Ammon's horn (tissue), 1 donor: ENCODE data around the gene ACTL6B.
A peak's percentile ranks its signal among the peaks of the same experiment; 100 is the strongest.

Experiments used
- DNase-seq: peaks from one replicate; pipeline ENCODE4 v3.0.0-alpha.2; 2016; ENCODE audit warnings: low spot score

Gene ACTL6B

DNA sequence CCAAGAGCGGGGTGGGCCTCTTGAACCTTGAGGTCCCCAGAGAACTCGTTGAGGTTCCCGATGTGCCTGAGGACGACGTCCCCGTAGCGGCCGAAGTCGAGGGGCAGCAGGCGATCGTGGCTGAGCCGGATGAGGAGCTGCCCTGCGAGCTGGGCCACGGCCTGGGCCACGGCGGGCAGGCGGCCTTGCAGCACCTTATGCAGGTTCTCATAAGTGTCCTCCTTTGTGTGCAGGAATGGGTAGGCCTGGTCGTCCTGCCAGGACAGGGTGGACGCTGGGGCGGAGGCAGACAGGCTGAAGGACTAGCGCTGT lies 29.1 kb downstream of the ACTL6B start:
- no peak for DNase-seq

DNA sequence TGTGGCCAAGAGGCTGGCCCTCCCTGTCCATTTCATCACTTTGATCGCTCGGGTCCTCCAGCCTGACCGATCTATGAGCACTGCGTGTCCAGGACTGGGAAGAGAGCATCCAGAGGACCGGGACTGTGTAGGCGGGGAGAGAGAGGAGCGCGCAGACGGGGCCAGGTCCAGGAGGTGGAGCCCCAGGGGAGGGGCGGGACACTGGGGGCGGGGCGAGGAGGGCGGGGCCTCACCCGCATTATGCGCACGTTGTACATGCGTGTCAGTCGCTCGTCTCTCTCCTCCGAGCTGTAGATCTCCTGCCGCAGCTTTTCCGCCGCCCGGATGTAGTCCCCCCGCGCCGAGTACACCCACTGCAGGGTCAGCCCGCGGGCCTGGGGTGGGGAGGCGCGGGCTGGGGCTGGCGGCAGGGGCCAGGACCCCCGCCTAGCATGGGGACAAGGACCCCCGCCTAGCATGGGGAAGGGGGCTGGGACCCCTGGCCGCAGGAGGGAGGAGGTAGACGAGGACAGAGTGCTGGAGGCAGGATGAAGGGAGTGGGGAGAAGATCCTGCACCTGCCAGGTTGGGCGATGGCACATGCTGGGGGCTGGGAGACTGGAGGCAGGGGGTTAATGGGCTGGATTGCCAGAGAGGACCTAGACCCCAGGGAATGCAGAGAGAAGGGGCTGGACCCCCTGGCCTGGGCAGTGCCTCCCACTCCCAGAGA lies 29.6 kb downstream of the ACTL6B start:
- peak; percentile 73 for DNase-seq

DNA sequence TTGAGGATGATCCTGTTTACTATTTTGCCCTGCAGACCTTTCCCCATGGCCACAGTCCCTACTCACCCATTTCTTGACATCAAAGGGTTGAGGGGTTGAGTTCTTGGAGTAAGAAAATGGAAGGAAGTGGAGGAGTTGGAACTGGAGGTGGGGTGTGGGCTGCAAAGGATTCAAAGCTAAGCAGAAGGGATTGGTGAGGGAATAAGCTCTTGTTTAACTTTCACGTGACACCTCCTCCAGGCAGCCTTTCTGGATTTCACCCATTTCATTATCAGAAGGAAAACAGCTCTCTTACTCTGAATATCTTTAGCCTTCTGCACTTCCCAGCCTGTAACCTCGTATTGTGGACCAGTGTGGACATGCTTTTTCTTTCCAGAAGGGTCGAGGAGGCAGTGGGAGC lies 30.2 kb downstream of the ACTL6B start:
- DNase-seq = no peak

DNA sequence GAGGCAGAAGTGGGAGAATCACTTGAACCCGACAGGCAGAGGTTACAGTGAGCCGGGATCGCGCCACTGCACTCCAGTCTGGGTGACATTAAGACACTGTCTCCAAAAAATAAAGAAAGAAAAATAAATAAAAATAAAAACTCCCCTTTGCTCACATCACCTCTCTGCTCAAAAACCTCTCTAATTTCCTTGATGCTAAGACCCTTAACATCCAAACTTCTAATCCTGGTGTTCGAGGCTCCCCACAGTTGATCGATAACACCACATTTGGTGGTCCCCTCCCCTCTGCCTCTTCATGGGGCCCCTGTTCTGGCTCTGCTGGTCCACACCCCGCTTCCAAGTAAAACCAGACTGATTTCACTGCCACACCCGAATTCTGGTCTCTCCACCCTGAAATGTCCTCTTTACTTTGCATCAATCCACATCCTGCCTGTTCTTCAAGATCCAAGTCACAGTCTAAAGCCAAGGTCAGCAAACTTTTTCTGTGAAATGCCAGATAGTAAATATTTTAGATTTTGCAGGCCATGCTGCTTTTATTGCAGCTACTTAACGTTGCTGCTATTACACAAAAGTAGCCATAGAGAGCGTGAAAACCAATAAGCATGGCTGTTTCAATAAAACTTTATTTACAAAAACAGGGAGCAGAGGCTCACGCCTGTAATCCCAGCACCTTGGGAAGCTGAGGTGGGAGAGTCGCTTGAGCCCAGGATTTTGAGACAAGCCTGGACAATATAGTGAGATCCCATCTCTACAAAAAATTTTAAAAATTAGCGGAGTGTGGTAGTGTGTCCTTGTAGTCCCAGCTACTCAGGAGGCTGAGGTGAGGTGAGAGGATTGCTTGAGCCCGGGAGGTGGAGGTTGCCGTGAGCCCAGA lies 32.1 kb downstream of the ACTL6B start:
- no peak for DNase-seq

DNA sequence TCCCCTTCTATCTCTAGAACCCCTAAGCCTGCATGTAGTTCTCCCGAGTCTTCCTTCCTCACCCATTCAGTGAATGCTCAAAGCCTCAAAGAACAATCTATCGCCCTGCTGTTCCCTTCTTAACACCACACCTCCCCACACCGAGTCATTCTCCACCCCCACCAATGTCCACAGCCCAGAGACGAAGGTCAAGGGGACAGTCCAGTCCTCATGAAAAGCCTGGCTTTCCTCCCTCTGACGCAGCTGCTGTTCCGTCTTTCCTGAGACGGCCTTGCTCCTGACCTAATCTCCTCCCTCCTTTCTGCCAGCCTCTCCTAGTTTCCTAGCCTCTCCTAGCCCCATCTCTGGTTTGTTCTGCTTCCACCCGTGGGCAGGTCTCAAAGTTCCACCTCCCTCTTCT lies 34.7 kb downstream of the ACTL6B start:
- DNase-seq = no peak

DNA sequence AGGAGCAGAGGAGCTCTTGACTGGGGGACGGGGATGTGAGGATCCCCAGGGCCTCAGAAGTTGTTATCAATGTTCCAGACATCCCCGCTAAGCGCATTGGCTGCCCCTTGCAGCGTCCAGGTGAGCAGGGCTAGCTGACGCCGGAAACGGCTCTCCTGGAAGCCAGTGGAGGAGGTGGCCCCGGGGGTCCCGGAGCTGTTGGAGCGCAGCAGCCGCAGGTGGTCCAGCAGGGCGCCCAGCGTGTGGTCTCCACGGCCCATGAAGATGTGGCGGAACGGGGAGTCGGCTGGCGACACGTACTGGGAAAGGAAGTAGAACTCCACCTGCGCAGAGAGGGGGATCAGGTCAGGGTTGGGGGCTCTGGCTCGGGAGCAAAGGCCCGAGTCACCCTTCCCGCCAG lies 35.4 kb downstream of the ACTL6B start:
- DNase-seq = no peak

DNA sequence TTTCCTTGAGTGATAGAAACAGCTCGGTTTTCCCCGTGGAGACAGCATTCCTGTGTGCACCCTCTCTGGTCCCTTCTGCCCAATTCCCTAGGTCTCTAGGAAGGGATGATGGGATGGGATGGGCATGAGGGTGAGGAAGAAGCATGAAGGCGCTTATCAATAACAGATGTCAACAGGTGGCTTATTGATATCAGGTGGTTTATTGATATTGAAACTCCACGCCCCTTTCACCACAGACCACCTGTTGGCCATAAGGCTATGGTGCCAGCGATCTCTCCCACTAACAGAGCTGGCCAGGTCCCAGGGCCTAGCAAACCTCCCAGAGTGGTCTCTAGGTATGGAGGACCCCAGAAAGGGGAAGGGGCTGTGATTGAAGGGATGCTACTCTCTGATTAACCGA lies 36.0 kb downstream of the ACTL6B start:
- no peak for DNase-seq

DNA sequence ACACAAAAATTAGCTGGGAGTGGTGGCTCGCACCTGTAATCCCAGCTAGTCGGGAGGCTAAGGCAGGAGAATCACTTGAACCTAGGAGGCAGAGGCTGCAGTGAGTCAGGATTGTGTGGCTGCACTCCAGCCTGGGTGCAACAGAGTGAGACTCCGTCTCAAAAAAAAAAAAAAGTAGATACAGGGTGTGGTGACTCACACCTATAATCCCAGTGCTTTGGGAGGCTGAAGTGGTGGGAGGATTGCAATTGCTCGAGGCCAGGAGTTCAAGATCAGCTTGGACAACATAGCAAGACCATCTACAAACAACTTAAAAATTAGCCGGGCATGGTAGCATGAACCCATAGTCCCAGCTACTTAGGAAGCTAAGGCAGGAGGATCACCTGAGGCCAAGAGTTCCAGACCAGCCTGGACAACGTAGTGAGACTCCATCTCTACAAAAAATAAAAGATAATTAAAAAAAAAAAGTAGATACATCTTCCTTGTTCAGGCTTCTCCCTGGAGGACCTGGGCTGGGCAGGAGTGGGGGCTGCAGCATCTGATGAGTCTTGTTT lies 41.9 kb downstream of the ACTL6B start:
- no peak for DNase-seq

DNA sequence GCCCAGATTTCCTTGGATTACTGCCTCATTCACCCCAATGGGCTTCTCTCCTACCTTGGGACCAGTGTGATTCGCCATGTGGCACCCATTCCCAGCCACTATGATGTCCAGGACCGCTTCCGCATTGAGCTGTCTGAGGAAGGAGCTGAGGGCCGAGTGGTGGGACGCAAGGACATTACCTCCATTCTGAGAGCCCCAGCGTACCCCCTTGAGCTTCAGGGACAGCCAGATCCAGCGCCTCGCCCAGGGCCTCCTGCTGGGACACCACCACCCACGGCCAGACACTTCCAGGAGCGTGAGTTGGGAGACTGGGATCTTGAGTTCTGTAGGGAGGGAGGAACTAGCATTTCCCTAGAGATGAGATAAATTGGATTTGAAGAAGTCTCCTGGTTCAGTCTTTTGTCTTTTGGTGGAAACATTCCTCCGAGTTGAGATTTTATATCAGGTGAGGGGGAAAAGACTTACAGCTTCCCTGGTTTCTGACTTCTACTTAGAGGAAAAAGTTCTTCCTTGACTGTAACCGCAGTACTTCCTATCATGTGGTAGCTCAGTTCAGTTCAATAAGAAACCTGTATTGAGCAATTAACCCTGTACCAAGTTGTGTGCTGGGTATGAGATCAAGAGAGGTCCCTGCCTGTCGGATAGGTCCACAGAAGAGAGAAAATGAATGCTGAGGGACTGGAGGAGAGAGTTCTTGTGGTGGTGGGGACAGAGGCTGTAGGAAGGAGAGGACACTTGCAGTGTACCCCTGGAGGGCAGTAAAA lies 42.7 kb downstream of the ACTL6B start:
- no peak for DNase-seq

DNA sequence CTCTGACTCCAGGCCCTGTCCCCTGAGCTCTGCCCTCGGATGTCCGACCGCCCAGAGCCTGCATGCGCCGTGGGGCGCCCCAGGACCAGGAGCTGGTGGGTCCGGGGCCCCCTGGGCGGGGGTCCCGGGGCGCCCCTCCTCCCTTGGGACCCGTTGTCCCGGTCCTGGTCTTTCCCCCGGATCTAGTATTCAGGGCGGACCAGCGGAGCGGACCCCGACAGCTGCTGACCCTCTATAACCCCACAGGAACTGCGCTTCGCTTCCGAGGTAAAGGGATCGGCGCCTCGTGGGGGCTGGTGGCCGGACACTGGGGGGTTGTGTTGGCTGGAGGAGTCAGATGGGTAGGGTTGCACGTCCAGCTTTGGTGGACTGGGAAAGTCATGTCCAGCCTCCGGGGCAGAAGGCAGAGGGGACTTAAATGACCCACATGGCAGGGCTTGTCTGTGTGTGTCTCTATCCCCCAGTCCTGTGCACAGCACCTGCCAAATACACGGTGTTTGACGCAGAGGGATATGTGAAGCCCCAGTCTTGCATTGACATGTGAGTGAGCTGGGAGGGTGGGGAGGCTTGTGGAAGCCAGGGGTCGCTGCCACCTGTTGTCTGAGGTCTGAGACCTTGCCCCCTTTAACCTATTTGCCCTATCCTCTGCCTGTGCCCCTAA lies 43.4 kb downstream of the ACTL6B start:
- DNase-seq = no peak

DNA sequence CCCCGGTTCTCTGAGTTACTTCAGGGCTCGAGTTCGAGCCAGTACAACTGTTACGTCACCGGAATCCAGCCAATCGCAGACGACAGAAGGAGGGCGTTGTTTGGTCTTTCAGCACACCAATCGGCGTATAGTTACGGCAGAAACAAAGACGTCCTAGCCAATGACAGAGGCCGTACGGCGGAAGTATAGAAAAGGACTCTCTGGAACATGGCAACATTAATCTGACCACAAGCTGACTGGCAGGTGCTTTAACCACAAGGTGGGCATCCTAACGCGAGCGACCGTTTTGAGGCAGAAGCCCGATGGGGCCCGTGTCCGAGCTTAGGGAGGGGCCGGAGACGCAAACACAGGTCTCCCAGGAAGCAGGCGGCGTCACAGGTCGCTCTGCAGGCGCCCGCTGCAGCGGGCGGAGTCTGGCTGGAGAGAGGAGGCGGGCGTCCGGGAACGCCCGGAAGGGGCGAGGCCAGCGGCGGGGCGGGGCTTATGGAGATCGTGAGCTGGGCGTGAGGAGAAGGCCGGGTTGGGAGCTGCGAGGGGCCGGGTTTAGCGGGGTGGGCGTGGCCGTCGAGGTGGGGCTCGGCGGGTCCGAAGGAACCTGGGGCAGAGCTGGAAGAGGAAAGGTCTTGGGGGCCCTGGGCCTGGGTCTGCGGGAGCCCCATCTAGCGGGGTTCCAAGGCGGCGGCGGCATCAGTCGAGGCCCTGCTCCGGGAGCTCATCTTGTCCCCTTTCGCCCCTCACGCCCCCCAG lies 44.1 kb downstream of the ACTL6B start, which contains the start of gene MOSPD3:
Gene MOSPD3 (plus strand): TSS at position 558 of the 747 bp plus-strand sequence. CDS start 252 bp downstream, outside the sequence.
- DNase-seq = peak; percentile 100

DNA sequence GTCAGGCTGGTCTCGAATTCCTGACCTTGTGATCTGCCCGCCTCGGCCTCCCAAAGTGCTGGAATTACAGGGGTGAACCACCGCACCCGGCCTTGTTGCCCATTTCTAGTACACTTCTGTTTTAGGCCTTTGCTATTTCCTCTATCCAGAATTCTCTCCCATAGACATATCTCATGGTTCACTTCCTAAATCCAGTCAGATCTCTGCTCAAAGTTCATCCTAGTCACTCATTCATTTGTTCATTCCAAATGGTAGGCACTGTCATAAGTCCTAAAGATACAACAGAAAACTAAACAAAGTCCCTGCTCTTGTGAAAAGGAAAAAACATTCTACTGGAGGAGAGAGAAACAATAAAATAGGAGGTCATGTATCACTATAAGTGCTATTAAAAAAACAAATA lies 46.3 kb downstream of the ACTL6B start:
- DNase-seq = no peak

DNA sequence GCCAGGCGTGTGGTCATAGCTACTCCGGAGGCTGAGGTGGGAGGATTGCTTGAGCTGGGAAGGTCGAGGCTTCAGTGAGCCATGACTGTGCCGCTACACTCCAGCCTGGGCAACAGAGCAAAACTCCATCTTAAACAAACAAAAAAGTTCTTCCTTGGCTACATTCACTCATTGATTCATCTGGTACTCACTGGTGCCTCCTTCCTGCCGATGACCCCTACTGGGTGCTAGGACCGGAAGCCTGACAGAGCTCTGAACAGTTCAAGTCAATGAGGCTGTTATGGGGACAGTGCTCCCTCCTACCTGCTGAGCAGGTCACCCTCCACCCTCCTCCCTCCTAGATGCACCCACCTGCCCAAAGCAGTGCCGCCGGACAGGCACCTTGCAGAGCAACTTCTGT lies 49.1 kb downstream of the ACTL6B start:
- no peak for DNase-seq

DNA sequence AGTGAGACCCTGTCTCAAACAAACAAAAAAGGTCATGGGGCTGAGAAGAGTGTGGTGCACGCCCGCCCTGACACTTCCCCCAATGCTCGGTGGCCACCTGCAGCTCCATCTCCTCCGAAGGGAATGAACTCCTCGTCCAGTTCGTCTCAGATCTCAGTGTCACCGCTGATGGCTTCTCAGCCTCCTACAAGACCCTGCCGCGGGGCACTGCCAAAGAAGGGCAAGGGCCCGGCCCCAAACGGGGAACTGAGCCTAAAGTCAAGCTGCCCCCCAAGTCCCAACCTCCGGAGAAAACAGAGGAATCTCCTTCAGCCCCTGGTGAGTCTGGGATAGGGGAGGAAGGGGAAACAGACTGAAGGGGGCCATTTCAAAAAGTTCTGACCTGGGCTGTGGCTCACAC lies 49.9 kb downstream of the ACTL6B start:
- DNase-seq = no peak

DNA sequence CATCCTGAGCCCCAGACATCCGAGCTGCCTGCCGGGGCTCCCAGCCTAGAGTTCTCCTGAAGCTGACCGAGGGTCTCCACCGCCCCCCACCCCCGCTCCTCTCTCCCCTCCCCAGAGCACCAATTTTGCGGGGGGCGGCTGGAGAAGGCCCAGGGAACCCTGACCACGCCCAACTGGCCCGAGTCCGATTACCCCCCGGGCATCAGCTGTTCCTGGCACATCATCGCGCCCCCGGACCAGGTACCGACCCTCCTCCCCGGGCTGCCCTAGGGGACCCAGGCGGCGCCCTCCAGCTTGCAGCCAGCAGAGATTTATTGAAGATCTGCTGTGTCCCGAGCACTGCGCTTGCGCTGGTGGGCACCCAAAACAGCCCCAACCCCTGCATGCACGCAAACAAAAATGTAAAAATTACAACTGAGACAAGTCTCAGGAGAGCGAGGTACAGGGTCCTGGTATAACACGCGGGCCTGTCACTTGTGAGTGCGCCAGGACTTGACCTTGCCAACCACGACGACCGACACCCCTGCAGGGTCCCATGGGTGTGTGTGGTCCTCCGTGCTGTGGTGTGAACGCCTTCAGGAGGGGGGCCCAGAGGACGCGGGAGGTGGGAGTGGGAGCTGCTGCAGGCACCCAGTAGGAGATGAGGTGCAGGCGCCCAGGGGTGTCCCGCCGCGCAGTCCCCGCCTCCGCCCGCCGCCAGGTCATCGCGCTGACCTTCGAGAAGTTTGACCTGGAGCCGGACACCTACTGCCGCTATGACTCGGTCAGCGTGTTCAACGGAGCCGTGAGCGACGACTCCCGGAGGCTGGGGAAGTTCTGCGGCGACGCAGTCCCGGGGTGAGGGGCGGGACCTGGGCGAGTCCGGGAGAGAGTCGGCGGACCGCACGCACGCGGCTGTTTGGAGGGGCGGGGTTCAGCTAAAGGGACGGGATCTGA lies 51.0 kb downstream of the ACTL6B start:
- DNase-seq = no peak

DNA sequence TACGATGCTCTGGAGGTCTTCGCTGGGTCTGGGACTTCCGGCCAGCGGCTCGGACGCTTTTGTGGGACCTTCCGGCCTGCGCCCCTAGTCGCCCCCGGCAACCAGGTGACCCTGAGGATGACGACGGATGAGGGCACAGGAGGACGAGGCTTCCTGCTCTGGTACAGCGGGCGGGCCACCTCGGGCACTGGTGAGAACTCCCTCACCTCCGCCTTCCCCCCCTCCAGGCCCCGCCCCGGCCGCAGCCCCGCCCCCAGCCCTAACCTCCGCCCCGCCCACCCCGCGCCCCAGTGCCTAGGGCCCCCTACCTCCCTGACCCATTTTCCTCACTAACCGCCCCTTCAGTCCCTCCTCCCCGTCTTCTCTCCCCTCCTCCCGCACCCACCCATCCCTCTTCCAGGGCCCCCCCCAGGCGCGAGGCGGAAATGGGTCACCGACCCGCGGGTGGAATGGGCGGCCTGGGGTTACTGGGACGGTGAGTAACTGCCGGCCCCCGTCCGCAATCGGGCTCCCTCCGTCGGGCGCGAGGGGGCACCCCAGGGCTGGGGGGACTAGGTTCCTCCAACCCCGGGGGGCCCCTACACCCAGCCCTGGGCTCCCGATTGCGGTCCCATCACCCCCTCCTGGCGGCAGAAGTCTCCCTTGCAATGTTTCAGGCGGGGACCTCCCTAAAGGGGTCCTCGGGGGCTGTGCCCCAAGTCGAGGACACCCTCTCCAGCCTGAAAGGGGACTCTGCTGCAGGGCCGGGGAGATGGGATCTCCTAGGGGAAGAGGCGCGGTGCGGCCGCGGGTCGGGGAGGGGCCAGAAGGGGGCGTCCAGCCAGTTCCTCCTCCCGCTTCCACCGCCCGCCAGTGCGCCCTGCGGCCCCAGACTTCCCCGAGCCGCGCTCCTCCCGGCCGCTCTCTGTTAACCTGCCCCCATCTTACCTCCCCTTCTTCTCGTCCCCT lies 51.9 kb downstream of the ACTL6B start:
- DNase-seq = peak; percentile 67

DNA sequence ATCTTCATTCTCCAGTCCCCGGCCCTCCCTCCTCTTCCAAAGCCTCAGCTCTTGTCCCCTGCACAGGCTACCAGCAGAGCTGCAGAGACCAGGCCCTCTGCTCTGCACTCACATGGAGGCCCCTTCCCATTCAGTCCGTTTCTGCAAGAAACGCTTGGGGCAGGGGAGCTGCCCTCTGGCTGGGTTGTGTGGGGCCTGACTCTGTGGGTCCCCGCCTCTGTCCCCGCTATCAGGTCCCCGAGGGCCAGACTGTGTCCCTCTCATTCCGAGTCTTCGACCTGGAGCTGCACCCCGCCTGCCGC lies 52.6 kb downstream of the ACTL6B start:
- no peak for DNase-seq

DNA sequence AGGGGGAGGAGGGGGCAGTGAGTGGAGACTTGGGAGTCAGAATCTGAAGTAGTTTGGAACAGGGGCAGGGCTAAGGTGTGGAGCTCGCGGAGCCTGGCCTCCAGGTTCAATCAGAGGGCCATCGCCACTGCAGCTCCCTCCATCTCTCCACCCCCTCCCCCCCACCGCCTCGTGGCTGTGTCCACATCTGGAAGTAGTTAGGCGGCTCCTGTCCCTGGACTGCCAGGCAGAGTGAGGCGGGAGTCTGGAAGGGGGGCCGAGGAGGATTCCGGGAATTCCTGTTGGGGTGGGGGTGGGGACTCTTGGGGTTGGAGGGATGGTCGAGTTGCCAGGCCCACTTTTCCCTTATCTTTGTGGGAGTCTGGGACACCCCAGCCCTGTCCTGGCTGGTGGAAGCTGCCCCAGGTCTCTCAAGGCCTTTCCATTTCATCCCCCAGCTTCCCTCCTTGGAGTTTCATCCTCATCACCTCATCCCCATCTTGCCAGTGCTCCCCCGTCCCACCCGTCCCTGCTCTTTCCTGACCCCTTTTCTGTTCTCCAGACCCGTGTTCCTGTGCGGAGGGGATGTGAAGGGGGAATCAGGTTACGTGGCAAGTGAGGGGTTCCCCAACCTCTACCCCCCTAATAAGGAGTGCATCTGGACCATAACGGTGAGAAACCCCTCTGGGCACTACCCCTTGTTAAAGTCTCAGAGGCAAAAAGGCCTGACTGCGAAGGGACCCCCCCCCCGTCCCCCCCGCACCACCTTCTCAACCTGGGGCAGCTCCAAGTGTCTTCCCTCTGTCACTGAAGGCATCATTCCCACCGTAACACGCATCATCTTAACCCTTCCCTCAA lies 53.1 kb downstream of the ACTL6B start:
- DNase-seq = no peak
